SKM-1 (cell line): ENCODE measurements around the gene TFG.

Experiments
- DNase-seq: peaks from one replicate; lab custom pipeline; 2025; ENCODE audit not compliant: unreplicated experiment; lab: John Stamatoyannopoulos, UW

TFG gene

DNA sequence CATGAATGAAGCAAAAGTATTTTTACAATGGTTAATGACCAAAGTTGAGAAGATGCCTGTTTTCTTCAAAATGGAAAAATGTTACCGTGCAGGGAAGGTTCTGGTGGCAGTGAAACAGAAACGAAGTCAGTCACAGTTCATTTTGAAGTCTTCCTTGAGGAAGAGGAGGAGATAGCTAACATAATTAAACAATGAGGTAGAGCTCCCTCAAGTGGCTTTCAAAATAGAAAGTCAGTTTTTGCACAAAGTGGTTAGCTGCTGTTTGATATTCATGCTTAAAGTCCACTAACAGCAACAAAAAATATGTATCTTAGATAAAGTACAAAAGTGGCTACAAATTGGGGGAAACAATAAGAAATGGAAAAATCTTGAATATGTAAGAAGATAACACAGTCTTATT is 87.3 kb downstream of the TFG start:
- DNase-seq, result peak; percentile 22

DNA sequence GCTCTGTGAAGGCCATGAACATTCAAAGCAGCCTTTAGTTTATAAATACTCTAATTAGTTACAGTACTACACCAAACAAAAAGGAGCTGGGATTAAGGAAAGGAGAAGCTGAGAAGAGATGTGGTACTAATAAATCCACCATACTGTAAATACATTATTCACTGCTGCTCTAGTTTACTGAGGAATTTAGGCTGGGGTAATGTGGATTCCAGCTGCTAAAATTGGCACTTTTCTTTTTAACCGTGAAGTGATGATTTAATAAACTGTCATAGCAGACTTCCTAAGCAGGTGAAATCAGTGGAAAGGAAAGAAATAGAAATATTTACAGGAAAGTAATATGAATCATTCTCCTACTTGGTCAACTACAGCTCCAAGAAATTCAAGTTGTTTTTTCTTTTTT is 88.7 kb downstream of the TFG start:
- no peak for DNase-seq
